Rectal smooth muscle tissue (tissue), 1 donor: ENCODE data around the gene BRPF3.
"Not testable (repeated sequence)": the region's sequence is repeated elsewhere in the genome, so short reads cannot be mapped to it uniquely, and the experiment has no call there.

Experiments
- H3K27ac ChIP-seq: one replicate; pipeline ENCODE4 v1.7.0; 2013; ENCODE audit warnings: low read depth, low read length, inconsistent platforms
- H3K27me3 ChIP-seq: one replicate; pipeline ENCODE4 v1.7.0; 2013; ENCODE audit warnings: low read length; ENCODE audit not compliant: control insufficient read depth, insufficient read depth
- H3K36me3 ChIP-seq: one replicate; pipeline ENCODE4 v1.7.0; 2013; ENCODE audit warnings: low read length; ENCODE audit not compliant: control insufficient read depth, insufficient read depth
- H3K4me1 ChIP-seq: one replicate; pipeline ENCODE4 v1.7.0; 2013; ENCODE audit warnings: low read length; ENCODE audit not compliant: control insufficient read depth, insufficient read depth
- H3K4me3 ChIP-seq: one replicate; pipeline ENCODE4 v1.7.0; 2013; ENCODE audit warnings: low read length
- H3K9ac ChIP-seq: one replicate; pipeline ENCODE4 v1.7.0; 2013; ENCODE audit warnings: low read length

The BRPF3 gene

GRCh38 chr6:36204068-36204753 is 7.7 kb downstream of the BRPF3 start:
- H3K27me3 ChIP-seq: no peaks in the 10 kb centered on the region
- peaks cover 37% of the 10 kb centered on the region for H3K36me3 ChIP-seq
- H3K4me1 ChIP-seq: no peaks in the 10 kb centered on the region
- H3K9ac ChIP-seq: no peak overlapping the region
- H3K4me3 ChIP-seq: no peak overlapping the region
- no peak overlapping the region for H3K27ac ChIP-seq

- peaks cover 38% of the 10 kb centered on the region for H3K36me3 ChIP-seq
- H3K4me1 ChIP-seq: no peaks in the 10 kb centered on the region
- no peak overlapping the region for H3K9ac ChIP-seq
- H3K27me3 ChIP-seq: no peaks in the 10 kb centered on the region
- H3K27ac ChIP-seq: no peak overlapping the region
- no peak overlapping the region for H3K4me3 ChIP-seq
These were observed 10.6 kb downstream of the BRPF3 start for GRCh38 chr6:36207155-36207554.

- Histone ChIP-seq H3K9ac (no peak overlapping the region), H3K36me3 (peaks cover 31% of the 10 kb centered on the region), H3K27me3 (no peaks in the 10 kb centered on the region), H3K4me3 (no peak overlapping the region), H3K27ac (no peak overlapping the region), H3K4me1 (no peaks in the 10 kb centered on the region)
These were observed 13.1 kb downstream of the BRPF3 start for GRCh38 chr6:36209606-36210005.

- Histone ChIP-seq H3K27ac (no peak overlapping the region), H3K4me1 (no peaks in the 10 kb centered on the region), H3K4me3 (peak overlapping the region; percentile 30), H3K27me3 (no peaks in the 10 kb centered on the region), H3K36me3 (peaks cover 29% of the 10 kb centered on the region), H3K9ac (no peak overlapping the region)
These were observed 13.6 kb downstream of the BRPF3 start for GRCh38 chr6:36210182-36210581.

- Histone ChIP-seq H3K27me3 (no peaks in the 10 kb centered on the region), H3K4me3 (no peak overlapping the region), H3K4me1 (no peaks in the 10 kb centered on the region), H3K36me3 (peaks cover 32% of the 10 kb centered on the region), H3K9ac (no peak overlapping the region), H3K27ac (no peak overlapping the region)
These were observed 14.5 kb downstream of the BRPF3 start for GRCh38 chr6:36210886-36211595.

- H3K9ac ChIP-seq: no peak overlapping the region
- no peaks in the 10 kb centered on the region for H3K27me3 ChIP-seq
- no peak overlapping the region for H3K4me3 ChIP-seq
- H3K36me3 ChIP-seq: peaks cover 18% of the 10 kb centered on the region
- no peak overlapping the region for H3K27ac ChIP-seq
- no peaks in the 10 kb centered on the region for H3K4me1 ChIP-seq
These were observed 20.0 kb downstream of the BRPF3 start for GRCh38 chr6:36216559-36216958.

- Histone ChIP-seq H3K27me3 (no peaks in the 10 kb centered on the region), H3K4me1 (no peaks in the 10 kb centered on the region), H3K27ac (no peak overlapping the region), H3K9ac (no peak overlapping the region), H3K4me3 (no peak overlapping the region), H3K36me3 (peaks cover 16% of the 10 kb centered on the region)
These were observed 20.6 kb downstream of the BRPF3 start for GRCh38 chr6:36217188-36217587.

GRCh38 chr6:36217946-36218345 is 21.4 kb downstream of the BRPF3 start:
- Histone ChIP-seq H3K36me3 (peaks cover 14% of the 10 kb centered on the region), H3K27ac (no peak overlapping the region), H3K27me3 (no peaks in the 10 kb centered on the region), H3K9ac (no peak overlapping the region), H3K4me3 (no peak overlapping the region), H3K4me1 (no peaks in the 10 kb centered on the region)

- H3K4me3 ChIP-seq, H3K27ac ChIP-seq, H3K4me1 ChIP-seq, H3K9ac ChIP-seq, H3K27me3 ChIP-seq: not testable (repeated sequence)
- H3K36me3 ChIP-seq: peaks cover 14% of the 10 kb centered on the region
These were observed 22.0 kb downstream of the BRPF3 start for GRCh38 chr6:36218516-36218915.

- H3K4me1 ChIP-seq: no peaks in the 10 kb centered on the region
- no peak overlapping the region for H3K4me3 ChIP-seq
- H3K27ac ChIP-seq: no peak overlapping the region
- H3K27me3 ChIP-seq: no peaks in the 10 kb centered on the region
- H3K36me3 ChIP-seq: peaks cover 14% of the 10 kb centered on the region
- no peak overlapping the region for H3K9ac ChIP-seq
These were observed 22.5 kb downstream of the BRPF3 start for GRCh38 chr6:36219081-36219480.

GRCh38 chr6:36220226-36220625 is 23.7 kb downstream of the BRPF3 start:
- no peak overlapping the region for H3K9ac ChIP-seq
- H3K27ac ChIP-seq: no peak overlapping the region
- H3K36me3 ChIP-seq: peaks cover 22% of the 10 kb centered on the region
- H3K4me3 ChIP-seq: no peak overlapping the region
- H3K27me3 ChIP-seq: no peaks in the 10 kb centered on the region
- H3K4me1 ChIP-seq: no peaks in the 10 kb centered on the region

GRCh38 chr6:36221674-36222073 is 25.1 kb downstream of the BRPF3 start:
- H3K27ac ChIP-seq: no peak overlapping the region
- H3K4me3 ChIP-seq: no peak overlapping the region
- H3K9ac ChIP-seq: no peak overlapping the region
- H3K27me3 ChIP-seq: no peaks in the 10 kb centered on the region
- no peaks in the 10 kb centered on the region for H3K4me1 ChIP-seq
- peaks cover 20% of the 10 kb centered on the region for H3K36me3 ChIP-seq

GRCh38 chr6:36222924-36223323 is 26.4 kb downstream of the BRPF3 start:
- H3K36me3 ChIP-seq: peaks cover 17% of the 10 kb centered on the region
- H3K4me1 ChIP-seq: no peaks in the 10 kb centered on the region

More at GRCh38 chr6:36222924-36223323, 26.4 kb downstream of the BRPF3 start:
- Histone ChIP-seq H3K27ac (no peak overlapping the region), H3K9ac (no peak overlapping the region), H3K4me3 (no peak overlapping the region), H3K27me3 (no peaks in the 10 kb centered on the region)
